PC-3 (cell line): ENCODE results near the gene ICE2. TPM values are rescaled to one million over a fixed set of nuclear protein-coding genes. Genes with fewer than 3 reads are reported as not detected.

Source experiments
- ATAC-seq: fragments of 200-7000 bp; cut with Tn5 transposase; 2 replicates; pipeline ENCODE4 v1.9.1; 2020; ENCODE audit warnings: mild to moderate bottlenecking, moderate library complexity
- BruUV-seq: library from RNA; stranded (reverse); fragments of 400-500 nt; replicated peaks from 2 replicates; lab custom pipeline; 2021; lab: Mats Ljungman, UMichigan
- CTCF ChIA-PET: fragments of 300-600 bp; sonication (Branson Sonifier 250); formaldehyde crosslinking; loops from one replicate; lab custom pipeline; 2022; ENCODE audit warnings: antibody characterized with exemption; lab: Charles Lee
- POLR2A ChIA-PET: fragments of 300-600 bp; sonication (Branson Sonifier 250); formaldehyde crosslinking; loops from one replicate; lab custom pipeline; 2022; ENCODE audit warnings: antibody characterized with exemption; ENCODE audit not compliant: unreplicated experiment; lab: Charles Lee
- DNase-seq: peaks from one replicate; pipeline ENCODE4 v3.0.0-alpha.2; 2015
- H2AFZ ChIP-seq: fragments of 300-600 bp; sonication (generic); 2 replicates; pipeline ENCODE4 v1.6.0; 2016; ENCODE audit warnings: antibody characterized with exemption, low read length
- H3F3A ChIP-seq: fragments of 300-600 bp; sonication (generic); one replicate; pipeline ENCODE4 v1.6.0; 2017; ENCODE audit warnings: antibody characterized with exemption, low read length, control low read depth, mild to moderate bottlenecking; ENCODE audit not compliant: unreplicated experiment
- H3K27ac ChIP-seq: fragments of 300-600 bp; sonication (generic); 2 replicates; pipeline ENCODE4 v1.5.1; 2016; ENCODE audit warnings: mild to moderate bottlenecking, low read length
- H3K27me3 ChIP-seq: fragments of 300-600 bp; sonication (generic); 2 replicates; pipeline ENCODE4 v1.6.1; 2016; ENCODE audit warnings: low read length, mixed read lengths
- H3K36me3 ChIP-seq: fragments of 300-600 bp; sonication (generic); 2 replicates; pipeline ENCODE4 v1.6.1; 2016; ENCODE audit warnings: low read depth, mixed run types, low read length, mixed read lengths
- H3K4me1 ChIP-seq: fragments of 300-600 bp; sonication (generic); 2 replicates; pipeline ENCODE4 v1.5.1; 2016; ENCODE audit warnings: low read length; ENCODE audit not compliant: insufficient read depth
- H3K4me2 ChIP-seq: fragments of 300-600 bp; sonication (generic); 2 replicates; pipeline ENCODE4 v1.6.0; 2016; ENCODE audit warnings: low read length
- H3K4me3 ChIP-seq: fragments of 300-600 bp; sonication (generic); 2 replicates; pipeline ENCODE4 v1.5.1; 2016; ENCODE audit warnings: mild to moderate bottlenecking, low read length, mixed read lengths
- H3K79me2 ChIP-seq: fragments of 300-600 bp; sonication (generic); 2 replicates; pipeline ENCODE4 v1.6.1; 2017; ENCODE audit warnings: low read length, mixed read lengths
- H3K9ac ChIP-seq: fragments of 300-600 bp; sonication (generic); 2 replicates; pipeline ENCODE4 v1.6.0; 2016; ENCODE audit warnings: mild to moderate bottlenecking, low read length
- H3K9me2 ChIP-seq: fragments of 300-600 bp; sonication (generic); replicated peaks from 2 replicates; pipeline ENCODE4 v1.6.1; 2016; ENCODE audit warnings: mixed run types, low read length, mixed read lengths
- H3K9me3 ChIP-seq: fragments of 300-600 bp; sonication (generic); 2 replicates; pipeline ENCODE4 v1.6.1; 2016; ENCODE audit warnings: low read length, mixed read lengths
- H4K20me1 ChIP-seq: fragments of 300-600 bp; sonication (generic); 2 replicates; pipeline ENCODE4 v1.6.1; 2016; ENCODE audit warnings: low read length, mixed read lengths
- EZH2 ChIP-seq: fragments of 300-600 bp; sonication (generic); IDR thresholded peaks from one replicate; pipeline ENCODE4 v1.6.1; 2017; ENCODE audit warnings: antibody characterized with exemption, mild to moderate bottlenecking, low read length; ENCODE audit not compliant: unreplicated experiment
- EZH2phosphoT487 ChIP-seq: fragments of 300-600 bp; sonication (generic); IDR thresholded peaks from 2 replicates; pipeline ENCODE4 v1.6.1; 2018; ENCODE audit warnings: mild to moderate bottlenecking, antibody characterized with exemption, low read length, borderline replicate concordance
- intact Hi-C: fragments of 100-400 bp; cut with micrococcal nuclease; formaldehyde crosslinking; loops from 2 replicates; pipeline ENCODE4 v1.9.0; 2023
- total RNA-seq: library from RNA; depleted of rRNA; stranded (reverse); fragments of >200 nt; gene quantifications from 2 replicates; pipeline ENCODE4 v1.2.3, GENCODE V29; 2014
- TF ChIP-seq, protein P1 (sequence below): fragments of 300-600 bp; sonication (generic); conservative IDR thresholded peaks from 2 replicates; pipeline ENCODE4 v1.5.1; 2017; ENCODE audit warnings: antibody characterized with exemption, low read depth, mild to moderate bottlenecking, low read length

ICE2 gene
- total RNA-seq, 1 experiment from 2014 or later = 14.8 TPM

- DNase-seq = no peak
- H3K4me2 ChIP-seq = no peak overlapping the region
- POLR2A ChIA-PET = no interaction called here
- H3K9me3 ChIP-seq = no peaks in the 10 kb centered on the region
- CTCF ChIA-PET = no interaction called here
- no peaks in the 10 kb centered on the region for H4K20me1 ChIP-seq
- H3K9me2 ChIP-seq = no peaks in the 10 kb centered on the region
- H3K27ac ChIP-seq = no peak overlapping the region
- no peak overlapping the region for H2AFZ ChIP-seq
- H3K27me3 ChIP-seq = no peaks in the 10 kb centered on the region
- H3K4me1 ChIP-seq = peaks cover 25% of the 10 kb centered on the region
- no peak for ATAC-seq
- no peak overlapping the region for H3K4me3 ChIP-seq
- intact Hi-C loops = no loop called here
- no peak overlapping the region for H3K9ac ChIP-seq
- no peaks in the 10 kb centered on the region for H3K79me2 ChIP-seq
- TF ChIP-seq EZH2 = no peak
- TF ChIP-seq, protein P1, sequence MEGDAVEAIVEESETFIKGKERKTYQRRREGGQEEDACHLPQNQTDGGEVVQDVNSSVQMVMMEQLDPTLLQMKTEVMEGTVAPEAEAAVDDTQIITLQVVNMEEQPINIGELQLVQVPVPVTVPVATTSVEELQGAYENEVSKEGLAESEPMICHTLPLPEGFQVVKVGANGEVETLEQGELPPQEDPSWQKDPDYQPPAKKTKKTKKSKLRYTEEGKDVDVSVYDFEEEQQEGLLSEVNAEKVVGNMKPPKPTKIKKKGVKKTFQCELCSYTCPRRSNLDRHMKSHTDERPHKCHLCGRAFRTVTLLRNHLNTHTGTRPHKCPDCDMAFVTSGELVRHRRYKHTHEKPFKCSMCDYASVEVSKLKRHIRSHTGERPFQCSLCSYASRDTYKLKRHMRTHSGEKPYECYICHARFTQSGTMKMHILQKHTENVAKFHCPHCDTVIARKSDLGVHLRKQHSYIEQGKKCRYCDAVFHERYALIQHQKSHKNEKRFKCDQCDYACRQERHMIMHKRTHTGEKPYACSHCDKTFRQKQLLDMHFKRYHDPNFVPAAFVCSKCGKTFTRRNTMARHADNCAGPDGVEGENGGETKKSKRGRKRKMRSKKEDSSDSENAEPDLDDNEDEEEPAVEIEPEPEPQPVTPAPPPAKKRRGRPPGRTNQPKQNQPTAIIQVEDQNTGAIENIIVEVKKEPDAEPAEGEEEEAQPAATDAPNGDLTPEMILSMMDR = no peak
- no peak for TF ChIP-seq EZH2phosphoT487
- BruUV-seq = no TSS peak
- no peaks in the 10 kb centered on the region; the same call in 1 of the 2 replicates for H3K36me3 ChIP-seq
- H3F3A ChIP-seq = no peaks in the 10 kb centered on the region
Measured at GRCh38 chr15:60511351-60512031, 32.5 kb upstream of the ICE2 start.

GRCh38 chr15:60510006-60510405 lies 31.1 kb upstream of the ICE2 start:
- Histone ChIP-seq H3F3A (no peaks in the 10 kb centered on the region), H3K4me1 (peaks cover 25% of the 10 kb centered on the region), H3K36me3 (no peaks in the 10 kb centered on the region; the same call in 1 of the 2 replicates), H3K9me3 (no peaks in the 10 kb centered on the region), H3K27ac (no peak overlapping the region), H3K4me2 (no peak overlapping the region), H3K27me3 (no peaks in the 10 kb centered on the region), H3K79me2 (no peaks in the 10 kb centered on the region), H2AFZ (no peak overlapping the region), H3K4me3 (no peak overlapping the region), H4K20me1 (no peaks in the 10 kb centered on the region), H3K9me2 (no peaks in the 10 kb centered on the region), H3K9ac (no peak overlapping the region)
- intact Hi-C loops = no loop called here
- no peak for DNase-seq
- no TSS peak for BruUV-seq
- ChIA-PET POLR2A (no interaction called here), CTCF (interaction anchor here (0.6 kb wide), 1 partner anchor 119 kb away, joined by 3 read pairs; no protein-coding TSS in a partner anchor)
- TF ChIP-seq EZH2 (no peak), EZH2phosphoT487 (no peak)
- TF ChIP-seq, protein P1 = no peak
- no peak for ATAC-seq

DNA sequence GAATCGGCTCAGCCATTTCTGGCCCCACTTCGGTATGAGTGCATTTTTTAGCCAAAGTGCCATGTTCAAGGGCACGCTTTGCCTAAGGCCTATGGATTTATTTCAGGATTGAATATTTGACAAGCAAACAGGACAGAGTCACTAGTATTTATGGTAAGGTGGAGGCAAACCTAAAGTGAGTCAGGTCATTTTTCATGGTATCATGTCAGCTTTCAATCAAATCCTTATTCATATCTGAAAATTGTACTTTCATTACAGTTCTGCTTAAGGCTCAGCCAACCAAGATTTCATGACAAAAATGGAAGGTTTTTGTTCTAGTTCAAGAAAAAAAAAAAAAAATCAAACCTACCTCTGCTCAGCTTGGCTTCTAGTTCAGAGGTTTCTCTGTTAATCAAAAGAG lies 30.5 kb upstream of the ICE2 start:
- Histone ChIP-seq H3K9me2 (no peaks in the 10 kb centered on the region), H2AFZ (no peak overlapping the region), H3F3A (no peaks in the 10 kb centered on the region), H3K4me1 (peaks cover 25% of the 10 kb centered on the region), H3K4me3 (no peak overlapping the region), H3K36me3 (no peaks in the 10 kb centered on the region; the same call in 1 of the 2 replicates), H3K27me3 (no peaks in the 10 kb centered on the region), H3K9ac (no peak overlapping the region), H4K20me1 (no peaks in the 10 kb centered on the region), H3K4me2 (peak overlapping the region; percentile 48), H3K9me3 (no peaks in the 10 kb centered on the region), H3K27ac (peak overlapping the region; percentile 26; the same call in 1 of the 2 replicates), H3K79me2 (no peaks in the 10 kb centered on the region)
- peak; percentile 13 for DNase-seq
- ChIA-PET POLR2A (no interaction called here), CTCF (interaction anchor here (1.8 kb wide), 1 partner anchor 42 kb away, joined by 7 read pairs; no protein-coding TSS in a partner anchor)
- intact Hi-C loops = loop anchor here (2.0 kb wide), 2 partner anchors 17 to 407 kb away; no protein-coding TSS in a partner anchor
- no peak for ATAC-seq
- TF ChIP-seq EZH2phosphoT487 (no peak), EZH2 (no peak)
- TF ChIP-seq, protein P1 = no peak
- no TSS peak for BruUV-seq
